Fibroblast of lung (primary cell): Measurements from ENCODE around the gene CBFB. TPM values are rescaled to one million over a fixed set of nuclear protein-coding genes. Genes with fewer than 3 reads are reported as not detected.
A peak's percentile ranks its signal among the peaks of the same experiment; 100 is the strongest.

Source experiments
- DNase-seq, 2 donors: peaks; one replicate each; pipeline versions ENCODE4 v3.0.0 to v3.0.0-alpha.2; 2010; ENCODE audit warnings: low read depth in 2 of 2
- H2AFZ ChIP-seq: 2 replicates; pipeline ENCODE4 v1.5.1; 2012; ENCODE audit warnings: low read length, control low read depth, inconsistent platforms
- H3K27ac ChIP-seq: 2 replicates; pipeline ENCODE4 v1.5.1; 2011; ENCODE audit warnings: low read length, control low read depth; ENCODE audit not compliant: insufficient read depth
- H3K27me3 ChIP-seq: 2 replicates; pipeline ENCODE4 v1.5.1; 2011; ENCODE audit warnings: mild to moderate bottlenecking, low read length; ENCODE audit not compliant: control insufficient read depth, insufficient read depth
- H3K36me3 ChIP-seq: 2 replicates; pipeline ENCODE4 v1.5.1; 2011; ENCODE audit warnings: low read length; ENCODE audit not compliant: control insufficient read depth, insufficient read depth
- H3K4me1 ChIP-seq: 2 replicates; pipeline ENCODE4 v1.5.1; 2011; ENCODE audit warnings: low read length; ENCODE audit not compliant: control insufficient read depth, insufficient read depth; ENCODE audit errors: extremely low read depth
- H3K4me2 ChIP-seq: 2 replicates; pipeline ENCODE4 v1.5.1; 2011; ENCODE audit warnings: low read length, control low read depth; ENCODE audit not compliant: insufficient read depth; ENCODE audit errors: extremely low read depth
- H3K4me3 ChIP-seq, 4 experiments: fragments of 200-600 bp in 1 of 4; sonication (generic) in 1 of 4; replicated peaks in 1 of 4; 2 replicates each; pipeline ENCODE4 v1.5.1; 2011 to 2016; ENCODE audit warnings: low read length in 4 of 4, low read depth in 3 of 4, mild to moderate bottlenecking in 3 of 4, control low read depth in 2 of 4, inconsistent platforms in 1 of 4, mixed read lengths in 1 of 4; ENCODE audit not compliant: insufficient read depth in 1 of 4; ENCODE audit errors: control extremely low read depth in 1 of 4
- H3K79me2 ChIP-seq: 2 replicates; pipeline ENCODE4 v1.5.1; 2012; ENCODE audit warnings: mild to moderate bottlenecking, low read length, inconsistent platforms; ENCODE audit not compliant: control insufficient read depth, insufficient read depth
- H3K9ac ChIP-seq: 2 replicates; pipeline ENCODE4 v1.5.1; 2011; ENCODE audit warnings: mild to moderate bottlenecking, low read length, control low read depth; ENCODE audit not compliant: insufficient read depth
- H3K9me3 ChIP-seq: 2 replicates; pipeline ENCODE4 v1.5.1; 2012; ENCODE audit warnings: low read depth, low read length; ENCODE audit not compliant: control insufficient read depth, insufficient read depth
- H4K20me1 ChIP-seq: 2 replicates; pipeline ENCODE4 v1.5.1; 2011; ENCODE audit warnings: low read length; ENCODE audit not compliant: control insufficient read depth, insufficient read depth; ENCODE audit errors: extremely low read depth
- CTCF ChIP-seq, 2 donors: IDR thresholded peaks in 1 of 2; conservative IDR thresholded peaks in 1 of 2; 1 replicate in 1 of 2; 2 replicates in 1 of 2; pipeline ENCODE4 v1.5.1; 2011 to 2012; ENCODE audit warnings: low read length in 2 of 2, control low read depth in 1 of 2, inconsistent platforms in 1 of 2, low read depth in 1 of 2, mild to moderate bottlenecking in 1 of 2
- EZH2 ChIP-seq: IDR thresholded peaks from 2 replicates; pipeline ENCODE4 v1.5.1; 2012; ENCODE audit warnings: low read length, control low read depth, mild to moderate bottlenecking; ENCODE audit errors: missing control alignments
- polyA minus RNA-seq: library from RNA; depleted of rRNA, polyadenylated mRNA; stranded (reverse); fragments of >200 nt; gene quantifications from 2 replicates; pipeline ENCODE4 v1.2.3, GENCODE V29; 2011; ENCODE audit warnings: low replicate concordance
- polyA plus RNA-seq, 2 donors: library from polyadenylated mRNA; depleted of rRNA in 1 of 2; stranded (reverse) in 1 of 2; unstranded in 1 of 2; fragments of >200 nt; gene quantifications; 2 replicates each; pipeline ENCODE4 v1.2.1, GENCODE V29; 2011 to 2012; ENCODE audit warnings: missing spikeins in 1 of 2
- total RNA-seq: library from RNA; depleted of rRNA; stranded (reverse); fragments of >200 nt; gene quantifications from 2 replicates; pipeline ENCODE4 v1.2.1, GENCODE V29; 2014

The CBFB gene
- 51.7 and 63.7 TPM in 2 replicates for total RNA-seq
- polyA plus RNA-seq: 64.1 and 100 TPM in 2 replicates
- 35.6 and 52.9 TPM in 2 replicates for polyA plus RNA-seq (2012)
- polyA minus RNA-seq: 1.9 and 4.0 TPM in 2 replicates

GRCh38 chr16:67028696-67029253 lies at the start of gene CBFB:
Gene CBFB (plus strand): TSS chr16:67029149. CDS start chr16:67029408, 259 bp downstream.
- Histone ChIP-seq H3K27ac (peak within 1 kb of the TSS; percentile 91), H3K36me3 (peaks cover 2% of the 10 kb centered on the region), H3K9ac (peak within 1 kb of the TSS; percentile 91), H3K79me2 (peaks cover 43% of the 10 kb centered on the region), H3K4me1 (no peaks in the 10 kb centered on the region), H3K9me3 (no peaks in the 10 kb centered on the region), H4K20me1 (no peaks in the 10 kb centered on the region), H2AFZ (peak within 1 kb of the TSS; percentile 95), H3K4me2 (peak within 1 kb of the TSS; percentile 98), H3K27me3 (no peaks in the 10 kb centered on the region), H3K4me3 (peak within 1 kb of the TSS; percentile 58 to 82 (median 69))
- peak; percentile 89 to 92 for DNase-seq
- TF ChIP-seq CTCF (conservative IDR thresholded peaks at IDR 0.05 in 1 of 2, IDR thresholded peaks at IDR 0.05 in 1 of 2; ENCODE audit: low read depth in 1 of 2, low read length in 2 of 2) (no peak), EZH2 (no peak)

DNA sequence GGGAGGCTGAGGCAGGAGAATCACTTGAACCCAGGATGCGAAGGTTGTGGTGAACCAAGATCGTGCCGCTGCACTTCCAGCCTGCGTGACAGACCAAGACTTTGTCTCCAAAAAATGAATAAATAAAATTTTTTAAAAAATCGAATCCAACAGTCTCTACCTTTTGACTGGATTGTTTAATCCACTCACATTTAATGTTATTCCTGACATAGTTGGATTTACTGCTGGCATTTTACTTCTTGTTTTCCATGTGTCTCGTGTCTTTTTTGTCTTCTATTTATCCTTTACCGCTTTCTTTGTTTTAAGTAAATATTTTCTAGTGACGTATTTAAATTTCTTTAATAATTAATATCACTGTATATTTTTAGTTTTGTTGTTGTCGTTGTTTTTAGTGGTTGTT lies 45.9 kb upstream of the CBFB start:
- no peak for DNase-seq
- Histone ChIP-seq H4K20me1 (no peaks in the 10 kb centered on the region), H2AFZ (no peak overlapping the region), H3K9ac (no peak overlapping the region), H3K4me3 (no peak overlapping the region), H3K9me3 (no peaks in the 10 kb centered on the region), H3K79me2 (no peaks in the 10 kb centered on the region), H3K36me3 (no peaks in the 10 kb centered on the region), H3K27me3 (no peaks in the 10 kb centered on the region), H3K27ac (no peak overlapping the region), H3K4me2 (no peak overlapping the region), H3K4me1 (no peaks in the 10 kb centered on the region)
- TF ChIP-seq EZH2: no peak
- TF ChIP-seq CTCF (conservative IDR thresholded peaks at IDR 0.05 in 1 of 2, IDR thresholded peaks at IDR 0.05 in 1 of 2; ENCODE audit: low read depth in 1 of 2, low read length in 2 of 2): no peak

DNA sequence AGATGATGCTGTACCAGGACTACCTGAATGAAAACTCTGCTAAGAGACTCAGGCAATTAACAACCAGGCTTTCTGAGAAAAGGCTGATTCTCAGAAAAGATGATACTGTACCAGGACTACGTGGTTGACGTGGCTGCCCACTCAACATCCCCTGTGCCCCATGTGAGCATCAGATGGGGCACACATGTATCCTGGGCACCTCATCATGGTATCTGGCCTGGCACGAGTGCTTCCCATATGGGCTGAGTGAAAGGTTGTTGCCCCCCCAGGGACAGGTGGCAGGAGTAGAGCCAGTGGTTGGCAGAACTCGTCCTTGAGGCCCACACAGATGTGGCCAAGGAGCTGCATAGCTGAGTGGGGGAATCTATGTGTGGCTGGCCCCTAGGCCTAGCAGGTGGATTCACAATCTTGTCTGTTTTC lies 44.0 kb upstream of the CBFB start:
- no peaks in the 10 kb centered on the region for H3K4me1 ChIP-seq
- DNase-seq: no peak
- H3K36me3 ChIP-seq: no peaks in the 10 kb centered on the region
- H3K9ac ChIP-seq: no peak overlapping the region
- H2AFZ ChIP-seq: no peak overlapping the region
- no peak overlapping the region for H3K27ac ChIP-seq
- no peak overlapping the region for H3K4me3 ChIP-seq
- no peaks in the 10 kb centered on the region for H4K20me1 ChIP-seq
- H3K4me2 ChIP-seq: no peak overlapping the region
- no peaks in the 10 kb centered on the region for H3K79me2 ChIP-seq
- H3K9me3 ChIP-seq: no peaks in the 10 kb centered on the region
- H3K27me3 ChIP-seq: no peaks in the 10 kb centered on the region
- TF ChIP-seq EZH2 (no peak), CTCF (conservative IDR thresholded peaks at IDR 0.05 in 1 of 2, IDR thresholded peaks at IDR 0.05 in 1 of 2; ENCODE audit: low read depth in 1 of 2, low read length in 2 of 2) (no peak)
